Measurements from ENCODE around the gene EFTUD2. TPM values are rescaled to one million over a fixed set of nuclear protein-coding genes. Genes with fewer than 3 reads are reported as not detected.
A peak's percentile ranks its signal among the peaks of the same experiment; 100 is the strongest.
"Not testable (repeated sequence)": the region's sequence is repeated elsewhere in the genome, so short reads cannot be mapped to it uniquely, and the experiment has no call there.

EFTUD2 gene
- total RNA-seq: 192 and 196 TPM in 2 replicates
- long read RNA-seq, full-length matches to known transcripts: 464 of 548 reads
- long read RNA-seq, partial matches to known transcripts: 59 of 548 reads
- long read RNA-seq, other reads (novel, unspliced or antisense): 25 of 548 reads

DNA sequence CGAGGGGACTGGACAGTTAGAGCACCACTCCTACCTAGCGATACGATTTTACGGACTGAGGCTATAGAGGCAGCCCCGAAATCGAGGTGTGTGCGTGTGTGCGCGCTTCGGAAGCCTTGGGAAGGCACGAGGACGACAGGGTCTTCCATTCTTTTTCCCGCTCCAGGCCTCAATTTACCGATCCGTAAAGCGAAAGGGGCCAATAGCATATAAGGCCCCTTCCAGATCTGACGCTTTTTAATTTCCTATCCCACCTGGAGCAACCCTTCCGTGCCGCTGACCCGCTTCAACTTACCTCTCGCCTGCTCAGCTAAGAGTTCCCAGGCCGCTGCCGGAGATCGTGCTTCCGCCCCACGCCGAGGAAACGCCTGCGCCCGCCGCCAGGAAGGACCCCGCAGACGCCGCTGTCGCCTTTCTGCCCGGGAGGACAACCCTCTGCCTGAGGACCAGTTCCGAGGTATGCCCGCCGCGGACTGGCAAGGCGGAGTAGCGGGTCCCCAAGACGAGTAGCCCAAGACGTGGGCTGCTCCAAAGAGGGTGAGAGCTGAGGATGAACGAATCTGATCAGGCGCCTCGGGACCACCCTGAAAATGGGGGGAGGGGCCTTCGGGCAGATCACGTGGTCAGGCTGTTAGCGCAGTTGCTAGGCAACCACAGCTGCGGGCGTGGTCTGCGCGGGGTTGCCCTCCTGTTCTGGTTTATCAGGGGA lies at the start of gene EFTUD2:
Gene EFTUD2 (minus strand): TSS at position 372 of the 709 bp plus-strand sequence. CDS start 4,924 bp downstream, outside the sequence.
- H3K27ac Mint-ChIP-seq (ENCODE audit: unreplicated experiment): peak within 1 kb of the TSS; percentile 100
- no peaks in the 10 kb centered on the region for H3K27me3 Mint-ChIP-seq (ENCODE audit: low read depth)
- peaks cover 2% of the 10 kb centered on the region for H3K36me3 Mint-ChIP-seq (ENCODE audit: low read depth)
- TF ChIP-seq, protein P1, sequence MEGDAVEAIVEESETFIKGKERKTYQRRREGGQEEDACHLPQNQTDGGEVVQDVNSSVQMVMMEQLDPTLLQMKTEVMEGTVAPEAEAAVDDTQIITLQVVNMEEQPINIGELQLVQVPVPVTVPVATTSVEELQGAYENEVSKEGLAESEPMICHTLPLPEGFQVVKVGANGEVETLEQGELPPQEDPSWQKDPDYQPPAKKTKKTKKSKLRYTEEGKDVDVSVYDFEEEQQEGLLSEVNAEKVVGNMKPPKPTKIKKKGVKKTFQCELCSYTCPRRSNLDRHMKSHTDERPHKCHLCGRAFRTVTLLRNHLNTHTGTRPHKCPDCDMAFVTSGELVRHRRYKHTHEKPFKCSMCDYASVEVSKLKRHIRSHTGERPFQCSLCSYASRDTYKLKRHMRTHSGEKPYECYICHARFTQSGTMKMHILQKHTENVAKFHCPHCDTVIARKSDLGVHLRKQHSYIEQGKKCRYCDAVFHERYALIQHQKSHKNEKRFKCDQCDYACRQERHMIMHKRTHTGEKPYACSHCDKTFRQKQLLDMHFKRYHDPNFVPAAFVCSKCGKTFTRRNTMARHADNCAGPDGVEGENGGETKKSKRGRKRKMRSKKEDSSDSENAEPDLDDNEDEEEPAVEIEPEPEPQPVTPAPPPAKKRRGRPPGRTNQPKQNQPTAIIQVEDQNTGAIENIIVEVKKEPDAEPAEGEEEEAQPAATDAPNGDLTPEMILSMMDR (conservative IDR thresholded peaks at IDR 0.05): no peak
- peaks cover 24% of the 10 kb centered on the region for H3K4me1 Mint-ChIP-seq
- DNase-seq (ENCODE audit: low read depth, low spot score): peak; percentile 93
- peak within 1 kb of the TSS; percentile 93 for H3K4me3 Mint-ChIP-seq
- no peaks in the 10 kb centered on the region for H3K9me3 Mint-ChIP-seq

DNA sequence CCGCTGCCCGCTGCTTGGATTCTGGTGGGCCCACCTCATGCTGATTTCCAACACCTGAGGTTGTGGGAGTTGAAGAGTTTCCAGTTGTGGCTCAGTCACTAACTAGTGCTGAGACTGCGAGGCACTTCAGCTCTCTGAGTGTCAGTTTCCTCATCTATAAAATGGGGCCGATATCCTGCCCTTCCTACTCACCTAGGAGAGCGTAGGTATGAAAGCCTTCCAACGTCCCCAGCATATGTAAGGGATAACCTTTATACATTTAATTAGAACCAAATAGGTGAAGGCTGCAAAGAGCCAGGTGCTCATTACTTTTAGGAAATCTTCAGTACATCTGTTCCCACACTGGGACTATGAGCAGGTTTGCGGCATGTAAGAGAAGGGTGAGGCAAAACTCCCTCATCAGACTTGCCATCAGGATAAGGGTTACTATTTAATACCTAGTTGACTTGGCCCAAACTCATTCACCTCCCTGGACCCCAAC lies 49.1 kb upstream of the EFTUD2 start:
- H3K4me3 Mint-ChIP-seq: peak overlapping the region; percentile 92
- peaks cover 25% of the 10 kb centered on the region for H3K4me1 Mint-ChIP-seq
- no peaks in the 10 kb centered on the region for H3K9me3 Mint-ChIP-seq
- H3K36me3 Mint-ChIP-seq (ENCODE audit: low read depth): peaks cover 9% of the 10 kb centered on the region
- no peak overlapping the region for H3K27ac Mint-ChIP-seq (ENCODE audit: unreplicated experiment)
- H3K27me3 Mint-ChIP-seq (ENCODE audit: low read depth): peaks cover 3% of the 10 kb centered on the region
- TF ChIP-seq, protein P1 (conservative IDR thresholded peaks at IDR 0.05): no peak
- DNase-seq (ENCODE audit: low read depth, low spot score): no peak

DNA sequence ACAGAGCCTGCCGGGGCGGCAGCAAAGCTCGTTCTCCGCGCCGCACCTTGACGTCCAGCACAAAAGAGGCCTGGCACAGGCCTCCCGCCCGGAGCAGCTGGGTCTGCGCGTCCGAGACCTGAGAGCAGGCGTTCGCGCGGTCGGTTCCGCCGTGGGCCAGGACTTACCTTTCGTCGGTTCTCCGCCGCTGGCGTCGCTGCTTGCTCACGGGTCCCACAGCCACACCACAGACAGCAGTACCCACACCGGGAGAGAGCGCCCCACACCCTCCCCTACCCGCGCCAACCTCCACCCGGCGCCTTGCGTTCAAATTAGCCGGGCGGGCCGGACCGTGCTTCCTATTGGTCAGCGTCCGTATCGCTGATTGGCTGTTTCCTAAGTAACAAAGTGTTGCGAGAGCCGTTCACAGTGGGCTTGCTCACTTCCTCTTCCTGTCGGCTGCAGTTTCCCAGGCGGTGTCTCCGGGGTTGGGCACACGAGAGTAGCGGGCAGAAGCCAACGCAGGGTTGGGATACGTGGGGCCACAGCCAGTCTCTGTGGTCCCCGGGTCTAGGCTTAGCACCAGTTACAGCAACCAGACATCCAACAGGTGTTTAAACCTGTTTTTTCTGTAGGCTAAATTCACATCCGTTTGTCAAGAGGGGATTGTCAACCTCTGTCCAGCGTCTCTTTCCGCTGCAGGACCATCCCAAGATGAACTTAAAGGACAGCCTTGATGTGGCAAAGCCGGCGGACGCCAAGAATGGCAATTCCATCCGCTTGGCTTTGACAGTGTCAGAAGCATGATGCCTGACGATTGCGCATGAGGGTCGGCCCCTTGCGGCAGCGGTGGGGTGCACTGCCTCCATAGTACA lies 48.4 kb upstream of the EFTUD2 start, which contains the start of gene KIF18B:
Gene KIF18B (minus strand): TSS at position 313 of the 854 bp plus-strand sequence. CDS start 11,429 bp downstream, outside the sequence.
- H3K27ac Mint-ChIP-seq (ENCODE audit: unreplicated experiment): peak within 1 kb of the TSS; percentile 94

DNA sequence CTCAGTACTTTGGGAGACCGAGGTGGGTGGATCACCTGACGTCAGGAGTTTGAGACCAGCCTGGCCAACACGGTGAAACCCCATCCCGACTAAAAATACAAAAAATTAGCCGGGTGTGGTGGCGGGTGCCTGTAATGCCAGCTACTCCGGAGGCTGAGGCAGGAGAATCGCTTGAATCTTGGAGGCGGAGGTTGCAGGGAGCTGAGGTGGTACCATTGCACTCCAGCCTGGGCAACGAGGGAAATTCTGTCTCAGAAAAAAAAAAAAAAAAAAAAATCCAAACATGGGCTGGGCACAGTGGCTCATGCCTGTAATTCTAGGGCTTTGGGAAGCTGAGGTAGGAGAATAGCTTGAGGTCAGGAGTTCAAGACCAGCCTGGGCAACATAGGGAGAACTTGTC lies 46.4 kb upstream of the EFTUD2 start:
- not testable (repeated sequence) for H3K27me3 Mint-ChIP-seq (ENCODE audit: low read depth); DNase-seq (ENCODE audit: low read depth, low spot score); H3K27ac Mint-ChIP-seq (ENCODE audit: unreplicated experiment); H3K9me3 Mint-ChIP-seq
- peaks cover 16% of the 10 kb centered on the region for H3K36me3 Mint-ChIP-seq (ENCODE audit: low read depth)
- peak overlapping the region; percentile 92 for H3K4me3 Mint-ChIP-seq
- peaks cover 37% of the 10 kb centered on the region for H3K4me1 Mint-ChIP-seq

More for the DNA sequence above, 48.4 kb upstream of the EFTUD2 start, which contains the start of gene KIF18B:
- DNase-seq (ENCODE audit: low read depth, low spot score): peak; percentile 88
- H3K36me3 Mint-ChIP-seq (ENCODE audit: low read depth): peaks cover 9% of the 10 kb centered on the region
- H3K4me1 Mint-ChIP-seq: peaks cover 25% of the 10 kb centered on the region
- TF ChIP-seq, protein P1 (conservative IDR thresholded peaks at IDR 0.05): peak; percentile 15
- H3K4me3 Mint-ChIP-seq: peak within 1 kb of the TSS; percentile 92
- no peaks in the 10 kb centered on the region for H3K27me3 Mint-ChIP-seq (ENCODE audit: low read depth)
- no peaks in the 10 kb centered on the region for H3K9me3 Mint-ChIP-seq

DNA sequence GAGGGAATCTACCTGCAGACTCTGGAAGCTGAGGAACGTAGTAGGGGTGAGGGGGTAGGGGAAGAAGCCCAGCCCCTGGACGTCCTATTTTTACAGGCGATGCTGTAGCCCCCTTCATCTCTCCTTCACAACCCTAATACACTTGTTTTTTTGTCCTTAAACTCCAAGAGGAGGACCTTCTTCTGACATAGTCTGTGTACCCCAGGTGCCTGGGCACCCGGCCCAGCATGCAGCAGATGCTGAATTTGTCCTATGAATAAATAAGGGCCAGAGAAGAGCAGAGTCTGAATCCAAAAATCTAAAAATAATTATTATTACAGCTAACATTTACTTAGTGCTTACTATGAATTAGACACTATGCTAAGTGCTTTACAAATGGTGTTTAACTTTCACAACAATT lies 43.2 kb upstream of the EFTUD2 start:
- peaks cover 31% of the 10 kb centered on the region for H3K4me1 Mint-ChIP-seq
- H3K27me3 Mint-ChIP-seq (ENCODE audit: low read depth): no peaks in the 10 kb centered on the region
- H3K27ac Mint-ChIP-seq (ENCODE audit: unreplicated experiment): no peak overlapping the region
- peaks cover 33% of the 10 kb centered on the region for H3K36me3 Mint-ChIP-seq (ENCODE audit: low read depth)
- DNase-seq (ENCODE audit: low read depth, low spot score): no peak
- peak overlapping the region; percentile 65 for H3K4me3 Mint-ChIP-seq
- TF ChIP-seq, protein P1 (conservative IDR thresholded peaks at IDR 0.05): no peak
- H3K9me3 Mint-ChIP-seq: no peaks in the 10 kb centered on the region

Measured in neural crest cell (in vitro differentiated cells).